Mesothelial cell of epicardium (in vitro differentiated cells): ENCODE data around the gene BMP6. TPM values are rescaled to one million over a fixed set of nuclear protein-coding genes. Genes with fewer than 3 reads are reported as not detected.
"Not testable (repeated sequence)": the region's sequence is repeated elsewhere in the genome, so short reads cannot be mapped to it uniquely, and the experiment has no call there.

Experiments used
- DNase-seq, 2 experiments: peaks; one replicate each; pipeline ENCODE4 v3.0.0; 2021; ENCODE audit warnings: low spot score in 2 of 2; ENCODE audit not compliant: unreplicated experiment in 2 of 2
- H3K27ac Mint-ChIP-seq: 2 replicates; pipeline ENCODE4 v1.8.0; 2021; ENCODE audit warnings: mixed read lengths
- H3K27me3 Mint-ChIP-seq: 2 replicates; pipeline ENCODE4 v1.8.0; 2021; ENCODE audit warnings: low read depth, mixed read lengths
- H3K36me3 Mint-ChIP-seq: 2 replicates; pipeline ENCODE4 v1.8.0; 2021; ENCODE audit warnings: mixed read lengths
- H3K4me1 Mint-ChIP-seq: 2 replicates; pipeline ENCODE4 v1.8.0; 2021; ENCODE audit warnings: mixed read lengths
- H3K4me3 Mint-ChIP-seq: 2 replicates; pipeline ENCODE4 v1.8.0; 2021; ENCODE audit warnings: mild to moderate bottlenecking, moderate library complexity, mixed read lengths
- H3K9me3 Mint-ChIP-seq: 2 replicates; pipeline ENCODE4 v1.8.0; 2021; ENCODE audit warnings: mixed read lengths
- CTCF ChIP-seq: fragments of 200-600 bp; sonication (generic); IDR thresholded peaks from one replicate; pipeline ENCODE4 v1.5.0; 2021; ENCODE audit warnings: antibody characterized with exemption; ENCODE audit not compliant: unreplicated experiment
- total RNA-seq: library from RNA; stranded (reverse); gene quantifications from 3 replicates; pipeline ENCODE4 v1.2.1, GENCODE V29; 2021

BMP6 gene
- total RNA-seq, 1 donor from 2014 or later: 3.6 TPM

- Mint-ChIP-seq H3K27ac (no peak overlapping the region), H3K4me3 (no peak overlapping the region), H3K36me3 (no peaks in the 10 kb centered on the region), H3K27me3 (no peaks in the 10 kb centered on the region), H3K9me3 (no peaks in the 10 kb centered on the region), H3K4me1 (no peaks in the 10 kb centered on the region)
- no peak for DNase-seq
- TF ChIP-seq CTCF: no peak
Measured at GRCh38 chr6:7812623-7813022, 86.7 kb downstream of the BMP6 start.

GRCh38 chr6:7813193-7813592, 87.3 kb downstream of the BMP6 start:
- no peak overlapping the region for H3K4me3 Mint-ChIP-seq

GRCh38 chr6:7813704-7814103, 87.8 kb downstream of the BMP6 start:
- no peaks in the 10 kb centered on the region for H3K27me3 Mint-ChIP-seq
- H3K9me3 Mint-ChIP-seq: no peaks in the 10 kb centered on the region
- no peak for DNase-seq
- no peak overlapping the region for H3K4me3 Mint-ChIP-seq
- no peak for TF ChIP-seq CTCF
- no peak overlapping the region for H3K27ac Mint-ChIP-seq
- no peaks in the 10 kb centered on the region for H3K4me1 Mint-ChIP-seq
- no peaks in the 10 kb centered on the region for H3K36me3 Mint-ChIP-seq

More at GRCh38 chr6:7813193-7813592, 87.3 kb downstream of the BMP6 start:
- Mint-ChIP-seq H3K36me3 (no peaks in the 10 kb centered on the region), H3K4me1 (no peaks in the 10 kb centered on the region), H3K27ac (no peak overlapping the region), H3K27me3 (no peaks in the 10 kb centered on the region), H3K9me3 (no peaks in the 10 kb centered on the region)
- DNase-seq: no peak
- no peak for TF ChIP-seq CTCF

GRCh38 chr6:7815716-7816115, 89.8 kb downstream of the BMP6 start:
- no peak for TF ChIP-seq CTCF
- Mint-ChIP-seq H3K4me3 (no peak overlapping the region), H3K9me3 (no peaks in the 10 kb centered on the region), H3K27ac (no peak overlapping the region), H3K36me3 (no peaks in the 10 kb centered on the region), H3K4me1 (peaks cover 3% of the 10 kb centered on the region), H3K27me3 (no peaks in the 10 kb centered on the region)
- DNase-seq: no peak

GRCh38 chr6:7817184-7817583, 91.3 kb downstream of the BMP6 start:
- H3K27ac Mint-ChIP-seq, H3K27me3 Mint-ChIP-seq, H3K4me1 Mint-ChIP-seq, H3K4me3 Mint-ChIP-seq, H3K9me3 Mint-ChIP-seq, H3K36me3 Mint-ChIP-seq, DNase-seq: not testable (repeated sequence)

GRCh38 chr6:7818257-7819214, 92.6 kb downstream of the BMP6 start:
- H3K4me3 Mint-ChIP-seq: no peak overlapping the region
- H3K27ac Mint-ChIP-seq: no peak overlapping the region
- peaks cover 11% of the 10 kb centered on the region for H3K27me3 Mint-ChIP-seq
- peaks cover 3% of the 10 kb centered on the region for H3K4me1 Mint-ChIP-seq
- peaks cover 3% of the 10 kb centered on the region for H3K9me3 Mint-ChIP-seq
- no peak for TF ChIP-seq CTCF
- no peaks in the 10 kb centered on the region for H3K36me3 Mint-ChIP-seq
- DNase-seq: no peak
